IgD-negative memory B cell (primary cell): ENCODE measurements around the gene KRT16. TPM values are rescaled to one million over a fixed set of nuclear protein-coding genes. Genes with fewer than 3 reads are reported as not detected.
"Not testable (repeated sequence)": the region's sequence is repeated elsewhere in the genome, so short reads cannot be mapped to it uniquely, and the experiment has no call there.

Experiments
- H3K27ac Mint-ChIP-seq, 3 donors: one replicate each; pipeline ENCODE4 v1.8.0; 2020 to 2022; ENCODE audit warnings: mild to moderate bottlenecking in 3 of 3, mixed read lengths in 3 of 3, moderate library complexity in 1 of 3
- H3K27me3 Mint-ChIP-seq: one replicate; pipeline ENCODE4 v1.8.0; 2021; ENCODE audit warnings: mixed read lengths
- H3K36me3 Mint-ChIP-seq: one replicate; pipeline ENCODE4 v1.8.0; 2020; ENCODE audit warnings: mild to moderate bottlenecking, mixed read lengths
- H3K4me1 Mint-ChIP-seq, 3 donors: one replicate each; pipeline ENCODE4 v1.8.0; 2020 to 2022; ENCODE audit warnings: mixed read lengths in 3 of 3, mild to moderate bottlenecking in 1 of 3
- H3K4me3 Mint-ChIP-seq, 4 donors: one replicate each; pipeline ENCODE4 v1.8.0; 2020 to 2022; ENCODE audit warnings: mild to moderate bottlenecking in 4 of 4, mixed read lengths in 4 of 4, moderate library complexity in 3 of 4
- H3K9me3 Mint-ChIP-seq, 3 donors: one replicate each; pipeline ENCODE4 v1.8.0; 2020 to 2021; ENCODE audit warnings: mixed read lengths in 3 of 3, mild to moderate bottlenecking in 1 of 3
- polyA plus RNA-seq: library from polyadenylated mRNA; unstranded; fragments of 300-500 nt; fragmentation: Illumina TruSeq; gene quantifications from one replicate; pipeline ENCODE4 v1.2.3, GENCODE V29; 2021

The KRT16 gene
- polyA plus RNA-seq, 1 donor from 2014 or later, result not detected

DNA sequence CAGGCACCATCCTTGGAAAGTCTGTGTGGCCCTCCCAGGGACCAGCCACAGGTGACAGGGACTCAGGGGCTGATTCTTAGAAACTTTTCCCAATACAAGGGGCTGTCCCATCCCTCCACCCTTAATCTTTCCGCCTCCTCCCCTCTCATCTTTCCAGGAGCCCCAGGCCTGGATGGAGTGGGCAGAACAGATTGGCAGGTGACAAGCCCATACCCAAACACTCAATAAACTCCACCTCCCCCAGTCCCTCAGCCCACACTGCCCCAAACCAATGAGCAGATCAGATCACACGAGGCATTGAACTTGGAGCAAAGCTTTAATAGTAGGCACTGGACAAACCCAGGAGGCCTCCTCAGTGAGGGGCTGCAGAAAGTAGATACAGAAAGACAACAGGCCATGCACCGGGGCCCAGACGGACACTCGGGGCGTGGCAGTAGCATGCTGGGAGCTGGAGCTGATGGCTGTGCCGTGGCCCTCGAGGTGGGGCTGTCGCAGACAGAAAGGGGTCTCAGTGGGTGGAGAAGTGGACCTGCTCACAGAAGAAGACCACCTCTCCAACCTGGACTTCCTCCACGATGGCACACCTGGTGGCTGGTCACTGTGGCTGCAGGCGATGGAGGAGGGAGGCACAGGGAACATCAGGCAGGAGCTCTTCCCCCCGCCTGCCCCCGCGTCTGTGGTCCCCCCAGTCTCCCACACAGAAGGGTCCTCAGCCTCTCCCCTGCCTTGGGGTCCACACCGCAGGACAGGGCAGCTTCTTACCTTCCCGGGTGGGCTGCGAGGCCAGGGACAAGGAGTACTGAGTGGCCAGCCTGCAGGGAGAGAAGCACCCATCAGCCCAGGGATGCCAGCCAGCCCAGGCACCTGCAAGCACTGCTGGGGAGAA, 13.7 kb upstream of the KRT16 start:
- not testable (repeated sequence) for H3K27ac Mint-ChIP-seq, H3K9me3 Mint-ChIP-seq, H3K4me1 Mint-ChIP-seq, H3K36me3 Mint-ChIP-seq, H3K27me3 Mint-ChIP-seq
- peak overlapping the region in 1 of 4 donors; percentile 8 for H3K4me3 Mint-ChIP-seq

DNA sequence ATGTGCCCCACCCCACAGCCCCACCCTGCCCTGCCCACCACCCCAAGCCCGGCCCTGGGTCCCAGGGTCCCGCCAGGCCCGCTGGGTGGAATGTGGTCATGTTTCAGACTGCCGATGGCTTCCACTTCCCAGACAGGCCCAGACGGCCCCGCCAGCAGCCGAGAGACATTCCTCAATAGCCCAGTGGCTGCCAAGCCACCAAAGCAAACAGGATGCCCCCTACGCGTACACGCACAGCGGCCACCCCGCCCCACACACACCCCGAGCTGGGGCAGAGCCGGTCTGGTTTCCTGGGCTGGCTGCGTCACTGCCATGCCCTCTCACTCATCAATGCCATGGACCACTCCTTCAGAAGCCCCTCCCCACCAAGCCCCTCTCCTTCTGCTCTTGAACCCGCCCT, 13.0 kb upstream of the KRT16 start:
- Mint-ChIP-seq H3K27ac (no peak overlapping the region), H3K4me3 (no peak overlapping the region), H3K36me3 (no peaks in the 10 kb centered on the region), H3K9me3 (no peaks in the 10 kb centered on the region), H3K4me1 (peaks cover 0 to 6% (median 0%) of the 10 kb centered on the region in 3 donors), H3K27me3 (peaks cover 2% of the 10 kb centered on the region)

DNA sequence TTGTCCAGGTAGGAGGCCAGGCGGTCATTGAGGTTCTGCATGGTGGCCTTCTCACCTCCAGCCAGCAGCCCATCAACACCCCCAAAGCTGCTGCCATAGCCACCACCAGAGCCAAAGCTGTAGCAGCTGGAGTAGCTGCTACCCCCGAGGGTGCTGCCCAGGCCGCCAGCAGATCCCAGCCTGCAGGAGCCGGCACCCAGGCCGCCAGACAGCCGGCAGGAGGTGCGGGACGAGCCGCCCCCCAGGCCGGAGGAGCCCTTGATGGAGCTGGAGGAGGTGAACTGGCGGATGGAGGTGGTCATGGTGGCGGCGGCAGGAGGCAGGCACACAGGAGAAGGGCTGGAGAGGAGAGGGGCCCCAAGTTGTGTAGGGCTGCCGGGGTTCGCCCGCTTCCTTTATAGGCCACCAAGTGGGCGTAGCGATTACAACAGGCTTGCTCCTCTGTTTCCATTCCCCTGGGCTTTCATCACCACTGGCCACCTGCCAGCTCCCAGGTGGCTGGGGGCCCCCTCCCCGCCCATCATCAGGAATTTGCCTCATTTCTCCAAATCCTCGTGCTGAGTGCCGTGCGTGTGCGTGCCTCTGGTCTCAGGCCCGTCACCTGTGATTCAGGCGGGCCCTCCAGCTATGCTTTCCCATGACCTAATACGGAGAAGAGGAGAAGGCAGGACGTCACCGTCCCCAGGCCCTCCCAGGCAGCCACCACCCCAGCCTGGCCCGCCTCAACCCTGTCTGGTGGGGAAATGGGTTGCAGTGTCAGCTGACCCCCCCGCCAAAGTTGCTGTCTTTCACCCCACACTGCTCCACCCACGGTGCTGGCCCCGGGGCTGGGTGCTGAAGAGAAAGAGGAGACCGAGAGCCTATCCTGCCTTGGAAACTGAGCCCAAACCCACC, 11.9 kb upstream of the KRT16 start, which contains the start of gene KRT17:
Gene KRT17 (minus strand): TSS at position 368 of the 894 bp plus-strand sequence. CDS start 66 bp downstream, at position 302.
- H3K4me3 Mint-ChIP-seq, result no peak within 1 kb of the TSS
- H3K9me3 Mint-ChIP-seq, result no peaks in the 10 kb centered on the region
- H3K4me1 Mint-ChIP-seq, result peaks cover 0 to 6% (median 0%) of the 10 kb centered on the region in 3 donors
- peaks cover 2% of the 10 kb centered on the region for H3K27me3 Mint-ChIP-seq
- H3K27ac Mint-ChIP-seq, result no peak within 1 kb of the TSS
- H3K36me3 Mint-ChIP-seq, result no peaks in the 10 kb centered on the region

DNA sequence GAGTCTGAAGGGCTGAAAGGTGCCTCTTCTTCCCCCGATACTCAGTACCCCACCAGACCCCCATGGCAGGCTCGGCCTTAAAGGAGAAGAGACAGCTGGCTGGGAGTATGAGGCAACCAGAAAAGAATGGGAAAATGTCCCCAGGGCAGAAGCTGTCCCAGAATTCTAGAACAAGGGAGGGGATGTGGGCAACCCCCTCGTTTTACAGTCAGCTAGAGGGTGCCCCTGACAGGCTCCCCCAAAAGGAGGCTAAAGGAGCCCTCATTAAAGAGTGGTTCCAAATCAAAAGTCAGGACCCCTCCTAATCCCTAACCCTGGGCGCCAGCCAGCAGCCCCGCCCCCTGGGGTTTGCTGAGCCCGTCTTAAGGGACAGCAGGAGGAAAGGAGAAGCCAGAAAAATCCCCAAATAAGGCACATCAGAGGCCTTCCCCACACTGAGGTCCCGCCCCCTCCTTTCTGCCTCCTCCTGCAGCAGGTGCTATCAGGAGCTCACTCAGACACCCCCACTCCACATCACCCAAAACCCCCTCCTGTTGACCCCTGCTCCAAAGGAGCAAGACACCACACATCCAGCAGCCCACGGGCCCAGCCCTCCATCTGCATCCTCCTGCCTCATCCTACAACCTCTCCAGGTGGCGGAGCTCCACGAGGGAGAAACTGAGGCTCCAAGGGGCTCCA, 10.8 kb upstream of the KRT16 start:
- not testable (repeated sequence) for H3K4me3 Mint-ChIP-seq, H3K27me3 Mint-ChIP-seq, H3K27ac Mint-ChIP-seq, H3K36me3 Mint-ChIP-seq, H3K4me1 Mint-ChIP-seq, H3K9me3 Mint-ChIP-seq

DNA sequence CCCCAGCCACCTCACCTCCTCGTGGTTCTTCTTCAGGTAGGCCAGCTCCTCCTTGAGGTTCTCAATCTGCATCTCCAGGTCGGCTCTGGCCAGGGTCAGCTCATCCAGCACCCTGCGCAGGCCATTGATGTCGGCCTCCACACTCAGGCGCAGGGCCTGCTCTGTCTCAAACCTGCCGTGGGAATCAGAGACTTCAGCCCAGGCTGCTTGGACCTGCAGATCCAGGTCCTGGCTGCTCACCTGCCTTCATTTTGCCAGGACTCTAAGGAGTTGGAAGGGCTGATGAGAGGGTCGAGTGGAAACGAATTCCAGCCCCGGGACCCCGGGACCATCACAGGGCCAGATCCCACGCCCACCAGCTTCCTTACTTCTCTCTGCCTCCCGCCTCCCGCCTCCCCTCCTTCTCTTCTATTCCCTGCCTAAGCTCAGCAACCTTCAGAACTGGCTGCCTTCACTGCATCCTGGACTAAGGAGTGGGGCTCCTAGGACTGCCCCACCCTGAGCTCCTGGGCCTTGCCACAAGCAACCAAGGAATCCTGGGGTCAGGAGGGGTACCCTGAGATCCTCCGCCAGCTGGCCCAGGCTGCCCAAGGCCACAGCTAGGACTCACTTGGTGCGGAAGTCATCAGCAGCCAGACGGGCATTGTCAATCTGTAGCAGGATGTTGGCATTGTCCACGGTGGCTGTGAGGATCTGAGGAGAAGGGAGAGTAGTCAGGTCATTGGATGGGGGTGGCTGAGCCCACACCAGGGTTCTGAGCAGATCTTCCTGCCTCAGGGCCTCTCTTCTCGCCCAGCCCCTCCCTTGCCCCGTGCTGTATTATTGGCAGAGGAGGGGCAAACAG, 10.0 kb upstream of the KRT16 start:
- H3K4me3 Mint-ChIP-seq, result not testable (repeated sequence)

DNA sequence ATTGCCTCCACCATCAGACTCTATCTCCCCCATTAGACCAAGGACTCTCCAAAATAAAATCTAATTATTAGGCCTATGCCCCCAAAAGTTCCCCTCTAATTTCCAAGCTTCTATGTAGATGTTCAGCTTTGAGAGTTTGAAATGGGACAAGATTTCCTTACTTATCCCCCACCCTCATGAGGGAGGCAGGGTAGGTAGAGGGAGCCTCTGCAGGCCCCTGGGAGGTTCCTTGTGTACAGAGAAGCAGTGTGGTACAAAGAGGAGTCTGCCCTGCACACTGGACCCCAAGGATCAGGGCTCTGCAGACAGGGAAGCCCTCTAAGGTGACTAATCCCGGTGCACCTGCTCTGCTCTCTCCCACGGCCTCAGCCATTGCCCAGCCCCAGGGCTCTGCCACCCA, 9.3 kb upstream of the KRT16 start:
- no peak overlapping the region for H3K27ac Mint-ChIP-seq
- no peaks in the 10 kb centered on the region for H3K9me3 Mint-ChIP-seq
- no peaks in the 10 kb centered on the region for H3K36me3 Mint-ChIP-seq
- H3K4me1 Mint-ChIP-seq, result peaks cover 0 to 2% (median 0%) of the 10 kb centered on the region in 3 donors
- H3K4me3 Mint-ChIP-seq, result no peak overlapping the region
- peaks cover 2% of the 10 kb centered on the region for H3K27me3 Mint-ChIP-seq

More for the DNA sequence above, 10.0 kb upstream of the KRT16 start:
- not testable (repeated sequence) for H3K4me1 Mint-ChIP-seq, H3K27ac Mint-ChIP-seq, H3K36me3 Mint-ChIP-seq, H3K27me3 Mint-ChIP-seq, H3K9me3 Mint-ChIP-seq

DNA sequence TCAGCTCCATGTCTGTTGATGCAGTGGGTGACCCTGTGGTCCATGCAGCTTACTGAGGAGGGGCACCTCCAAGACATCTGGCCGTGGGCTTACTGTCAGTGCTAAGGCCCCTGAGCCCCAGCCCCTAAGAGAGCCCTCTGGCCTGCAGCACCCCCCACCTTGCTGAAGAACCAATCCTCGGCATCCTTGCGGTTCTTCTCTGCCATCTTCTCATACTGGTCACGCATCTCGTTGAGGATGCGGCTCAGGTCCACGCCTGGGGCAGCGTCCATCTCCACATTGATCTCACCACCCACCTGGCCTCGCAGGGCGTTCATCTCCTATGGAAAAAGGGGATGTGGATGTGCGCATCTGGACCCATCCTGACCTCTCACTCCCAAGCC, 8.9 kb upstream of the KRT16 start:
- not testable (repeated sequence) for H3K27ac Mint-ChIP-seq, H3K4me1 Mint-ChIP-seq, H3K36me3 Mint-ChIP-seq, H3K9me3 Mint-ChIP-seq, H3K4me3 Mint-ChIP-seq, H3K27me3 Mint-ChIP-seq

DNA sequence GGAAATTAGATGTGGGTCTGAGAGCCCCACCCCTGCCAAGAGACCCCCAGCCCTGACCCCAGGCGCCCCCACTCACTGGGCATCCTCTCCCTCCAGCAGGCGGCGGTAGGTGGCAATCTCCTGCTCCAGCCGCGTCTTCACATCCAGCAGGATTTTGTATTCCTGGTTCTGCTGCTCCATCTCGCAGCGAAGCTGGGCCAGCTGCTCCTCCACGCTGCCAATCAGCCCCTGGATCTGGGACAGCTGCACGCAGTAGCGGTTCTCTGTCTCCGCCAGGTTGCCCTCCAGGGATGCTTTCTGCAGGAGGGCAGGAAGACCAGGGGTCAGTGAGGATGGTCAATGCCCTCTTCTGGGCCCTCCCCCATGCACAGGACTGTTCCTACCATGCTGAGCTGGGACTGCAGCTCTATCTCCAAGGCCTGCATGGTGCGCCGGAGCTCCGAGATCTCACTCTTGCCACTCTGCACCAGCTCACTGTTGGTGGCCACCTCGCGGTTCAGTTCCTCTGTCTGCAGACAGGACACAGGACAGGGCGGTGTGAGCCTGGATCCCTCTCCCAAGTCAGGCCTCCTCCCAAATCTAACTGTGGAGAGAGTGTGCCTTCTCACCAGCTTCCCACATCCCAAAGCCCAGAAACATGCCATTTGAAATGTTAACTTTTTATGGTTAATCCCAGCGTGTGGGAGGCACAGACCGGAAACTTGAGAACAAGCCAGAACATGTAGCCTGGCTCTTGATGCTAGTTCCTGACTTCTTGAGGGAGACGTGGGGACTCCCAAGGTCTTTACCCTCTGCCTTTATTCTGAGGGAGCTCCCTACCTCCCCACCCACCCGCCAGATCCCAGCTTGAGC, 8.2 kb upstream of the KRT16 start:
- H3K27ac Mint-ChIP-seq, result no peak overlapping the region
- H3K4me3 Mint-ChIP-seq, result no peak overlapping the region
- peaks cover 4% of the 10 kb centered on the region for H3K27me3 Mint-ChIP-seq
- peaks cover 0 to 2% (median 0%) of the 10 kb centered on the region in 3 donors for H3K4me1 Mint-ChIP-seq
- no peaks in the 10 kb centered on the region for H3K36me3 Mint-ChIP-seq
- H3K9me3 Mint-ChIP-seq, result no peaks in the 10 kb centered on the region

DNA sequence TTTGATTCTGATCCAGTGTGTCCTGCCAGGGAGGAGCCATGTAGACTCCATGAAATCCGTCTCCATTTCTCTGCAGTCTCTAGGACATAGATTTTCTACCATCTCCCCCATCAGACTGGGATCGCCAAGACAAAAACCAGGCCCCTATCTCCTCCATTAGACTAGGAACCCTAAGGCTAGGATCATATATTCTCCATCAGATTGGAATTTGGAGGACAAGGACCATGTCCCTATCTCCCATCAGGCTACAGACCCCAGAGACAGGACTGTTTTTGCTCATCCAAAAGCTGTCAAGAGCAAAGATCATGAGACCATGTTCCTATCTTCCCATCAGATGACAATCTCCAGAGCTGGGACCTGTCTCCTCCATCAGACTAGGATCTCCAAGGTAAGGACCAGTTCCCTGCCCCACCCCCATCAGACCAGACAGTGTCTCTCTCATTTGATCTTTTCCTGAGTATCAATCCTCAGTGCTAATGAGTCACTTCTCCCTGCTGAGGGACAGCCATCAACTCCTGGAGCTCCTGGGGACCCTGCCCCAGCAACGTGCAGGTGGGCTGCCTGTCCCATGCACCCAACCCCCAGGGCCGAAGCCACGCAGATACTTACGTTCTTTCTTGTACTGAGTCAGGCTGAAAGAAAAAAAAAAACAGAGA, 7.5 kb upstream of the KRT16 start:
- not testable (repeated sequence) for H3K36me3 Mint-ChIP-seq, H3K9me3 Mint-ChIP-seq, H3K4me3 Mint-ChIP-seq, H3K27ac Mint-ChIP-seq, H3K27me3 Mint-ChIP-seq, H3K4me1 Mint-ChIP-seq

DNA sequence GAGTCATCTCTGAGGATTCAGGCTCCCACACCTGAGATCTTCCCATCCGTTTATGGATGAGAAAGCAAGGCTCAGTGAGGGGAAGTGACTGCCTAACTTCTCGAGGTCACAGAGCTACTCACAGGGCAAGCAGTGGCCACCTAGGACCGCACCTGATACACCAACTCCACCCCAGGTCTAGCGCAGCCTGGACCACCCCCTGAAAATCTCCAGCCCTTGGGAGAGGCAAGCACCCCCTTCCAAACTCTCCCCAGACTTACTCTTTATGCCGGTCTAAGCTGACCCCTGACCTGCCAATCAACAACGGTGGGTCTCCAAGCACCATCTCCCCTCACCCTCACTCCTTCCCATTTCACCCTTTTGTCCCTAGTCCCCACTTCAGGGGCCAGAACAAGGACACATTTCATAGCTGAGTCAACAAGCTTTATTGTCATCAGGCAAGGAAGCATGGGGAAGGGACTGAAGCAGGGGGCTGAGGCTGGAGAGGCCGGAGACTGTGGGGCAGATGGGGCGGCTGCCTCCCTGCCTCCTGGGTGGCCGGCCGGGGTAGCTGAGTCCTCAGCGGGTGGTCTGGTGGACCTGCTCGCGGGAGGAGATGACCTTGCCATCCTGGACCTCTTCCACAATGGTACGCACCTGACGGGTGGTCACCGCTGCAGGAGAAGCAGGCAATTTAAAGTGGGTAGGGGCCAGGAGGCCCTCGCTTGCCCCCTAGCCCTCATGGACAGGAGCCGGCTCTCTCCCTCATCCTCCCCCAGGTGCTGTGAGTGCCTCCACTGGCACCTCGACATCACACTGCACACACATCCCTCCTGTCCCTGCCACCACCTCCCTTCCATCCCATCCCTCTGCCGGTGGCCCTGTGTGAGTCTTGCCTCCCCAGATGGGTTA, 6.7 kb upstream of the KRT16 start:
- Mint-ChIP-seq H3K27ac (no peak overlapping the region), H3K4me1 (peaks cover 0 to 2% (median 0%) of the 10 kb centered on the region in 3 donors), H3K36me3 (no peaks in the 10 kb centered on the region), H3K4me3 (no peak overlapping the region), H3K9me3 (no peaks in the 10 kb centered on the region), H3K27me3 (peaks cover 6% of the 10 kb centered on the region)

DNA sequence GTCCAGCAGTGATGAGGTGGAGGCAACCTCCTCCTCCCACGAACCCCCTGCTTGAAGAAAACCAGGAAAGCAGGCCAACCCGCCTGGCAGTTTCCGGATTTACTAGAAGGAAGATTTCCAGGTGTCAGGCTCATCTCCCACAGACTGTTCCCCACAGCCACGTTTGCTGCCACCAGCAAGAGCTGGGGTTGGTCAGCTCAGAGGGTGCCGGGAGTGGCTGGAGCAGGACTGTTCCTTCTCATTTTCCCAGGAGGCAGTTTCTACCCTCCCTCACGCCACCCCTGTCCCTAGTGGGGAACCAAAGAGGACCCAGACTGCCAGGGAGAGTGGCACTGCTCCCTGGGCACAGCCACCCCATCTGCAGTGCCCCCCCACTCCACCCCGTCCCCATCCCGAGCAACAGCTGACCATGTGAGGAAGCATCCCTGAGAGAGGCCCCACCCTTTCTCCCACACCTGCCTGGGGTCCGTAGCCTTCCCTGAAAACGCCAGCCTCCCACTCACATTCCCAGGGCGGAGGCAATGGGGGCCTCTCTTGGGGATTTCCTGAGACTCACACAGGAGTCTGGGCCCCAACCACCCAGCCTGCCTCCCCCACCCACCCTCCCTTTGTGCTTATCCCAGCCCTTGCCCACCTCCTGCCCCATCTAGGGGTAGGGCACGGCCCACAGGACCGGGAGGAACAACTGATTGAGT, 5.9 kb upstream of the KRT16 start:
- peaks cover 6% of the 10 kb centered on the region for H3K27me3 Mint-ChIP-seq
- no peaks in the 10 kb centered on the region for H3K9me3 Mint-ChIP-seq
- H3K27ac Mint-ChIP-seq, result no peak overlapping the region
- no peaks in the 10 kb centered on the region for H3K36me3 Mint-ChIP-seq
- H3K4me1 Mint-ChIP-seq, result peaks cover 0 to 2% (median 0%) of the 10 kb centered on the region in 3 donors
- H3K4me3 Mint-ChIP-seq, result no peak overlapping the region

DNA sequence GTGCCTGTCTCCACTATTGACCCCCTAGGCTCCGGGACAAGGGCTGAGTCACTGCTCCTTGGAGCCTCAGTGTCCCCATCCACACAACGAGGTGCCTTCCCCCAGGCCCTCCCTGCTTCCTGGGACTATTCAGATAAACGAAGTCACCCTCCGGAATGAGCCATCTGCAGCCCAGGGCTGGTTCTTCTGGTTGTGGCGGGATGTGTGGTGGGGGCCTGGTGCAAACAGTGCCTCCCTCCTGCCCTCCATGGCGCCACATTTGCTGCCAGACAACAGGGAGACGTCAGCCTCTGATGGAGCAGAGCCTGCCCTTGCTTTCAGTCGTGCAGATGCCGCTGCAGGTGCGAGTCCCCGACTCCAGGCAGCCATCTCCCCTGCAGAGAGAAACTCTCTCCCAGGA, 5.1 kb upstream of the KRT16 start:
- peaks cover 0 to 2% (median 1%) of the 10 kb centered on the region in 3 donors for H3K4me1 Mint-ChIP-seq
- no peaks in the 10 kb centered on the region for H3K36me3 Mint-ChIP-seq
- no peaks in the 10 kb centered on the region for H3K9me3 Mint-ChIP-seq
- no peak overlapping the region for H3K4me3 Mint-ChIP-seq
- H3K27me3 Mint-ChIP-seq, result peaks cover 6% of the 10 kb centered on the region
- no peak overlapping the region for H3K27ac Mint-ChIP-seq
